Uterus (tissue), 2 donors: Measurements from ENCODE around the gene CPTP.

ENCODE experiments used
- POLR2A ChIP-seq, 2 donors: fragments of 450-650 bp; IDR thresholded peaks; one replicate each; pipeline ENCODE4 v1.6.1; 2016; ENCODE audit warnings: antibody characterized with exemption in 2 of 2, mild to moderate bottlenecking in 1 of 2, moderate library complexity in 1 of 2
- TF ChIP-seq, protein P1 (sequence below), 4 experiments: fragments of 200-600 bp in 2 of 4; fragments of 450-650 bp in 2 of 4; sonication (generic) in 2 of 4; IDR thresholded peaks; one replicate each; pipeline ENCODE4 v1.5.1; 2016 to 2019; ENCODE audit warnings: antibody characterized with exemption in 4 of 4, mild to moderate bottlenecking in 2 of 4, moderate library complexity in 1 of 4

DNA sequence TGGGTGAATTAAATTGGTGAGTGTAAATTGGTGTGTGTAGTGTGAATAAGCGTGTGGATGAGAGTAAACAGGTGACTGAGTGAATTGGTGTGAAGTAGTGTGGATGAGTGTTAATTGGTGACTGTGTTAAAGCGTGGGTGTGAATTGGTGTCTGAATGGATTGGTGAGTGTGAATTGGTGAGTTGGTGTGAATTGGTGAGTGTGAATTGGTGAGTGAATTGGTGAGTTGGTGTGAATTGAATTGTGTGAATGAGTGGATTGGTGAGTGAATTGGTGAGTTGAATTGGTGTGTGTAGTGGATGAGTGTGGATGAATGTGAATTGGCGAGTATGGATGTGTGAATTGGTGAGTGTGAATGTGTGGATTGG is 42.1 kb downstream of the CPTP start:
- TF ChIP-seq, protein P1, sequence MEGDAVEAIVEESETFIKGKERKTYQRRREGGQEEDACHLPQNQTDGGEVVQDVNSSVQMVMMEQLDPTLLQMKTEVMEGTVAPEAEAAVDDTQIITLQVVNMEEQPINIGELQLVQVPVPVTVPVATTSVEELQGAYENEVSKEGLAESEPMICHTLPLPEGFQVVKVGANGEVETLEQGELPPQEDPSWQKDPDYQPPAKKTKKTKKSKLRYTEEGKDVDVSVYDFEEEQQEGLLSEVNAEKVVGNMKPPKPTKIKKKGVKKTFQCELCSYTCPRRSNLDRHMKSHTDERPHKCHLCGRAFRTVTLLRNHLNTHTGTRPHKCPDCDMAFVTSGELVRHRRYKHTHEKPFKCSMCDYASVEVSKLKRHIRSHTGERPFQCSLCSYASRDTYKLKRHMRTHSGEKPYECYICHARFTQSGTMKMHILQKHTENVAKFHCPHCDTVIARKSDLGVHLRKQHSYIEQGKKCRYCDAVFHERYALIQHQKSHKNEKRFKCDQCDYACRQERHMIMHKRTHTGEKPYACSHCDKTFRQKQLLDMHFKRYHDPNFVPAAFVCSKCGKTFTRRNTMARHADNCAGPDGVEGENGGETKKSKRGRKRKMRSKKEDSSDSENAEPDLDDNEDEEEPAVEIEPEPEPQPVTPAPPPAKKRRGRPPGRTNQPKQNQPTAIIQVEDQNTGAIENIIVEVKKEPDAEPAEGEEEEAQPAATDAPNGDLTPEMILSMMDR (IDR thresholded peaks at IDR 0.05), result no peak
- TF ChIP-seq POLR2A (IDR thresholded peaks at IDR 0.05), result no peak
